Stomach (tissue), 9 donors: Measurements from ENCODE around the gene TMPRSS2. TPM values are rescaled to one million over a fixed set of nuclear protein-coding genes. Genes with fewer than 3 reads are reported as not detected.

ENCODE experiments used
- DNase-seq, 2 donors: peaks; one replicate each; pipeline versions ENCODE4 v3.0.0 to v3.0.0-alpha.2; 2013 to 2019
- H3K27ac ChIP-seq, 5 donors: fragments of 200-600 bp in 4 of 5; sonication (generic) in 4 of 5; one replicate each; pipeline ENCODE4 v1.5.1; 2013 to 2019; ENCODE audit warnings: mild to moderate bottlenecking in 1 of 5, moderate library complexity in 1 of 5
- H3K27me3 ChIP-seq, 3 donors: fragments of 200-600 bp; sonication (generic); one replicate each; pipeline ENCODE4 v1.5.1; 2017 to 2019; ENCODE audit warnings: mixed run types in 1 of 3
- H3K36me3 ChIP-seq, 4 donors: fragments of 200-600 bp; sonication (generic); 1 replicate in 3 of 4; 2 replicates in 1 of 4; pipeline ENCODE4 v1.5.1; 2016 to 2019
- H3K4me1 ChIP-seq, 4 donors: fragments of 200-600 bp; sonication (generic); one replicate each; pipeline ENCODE4 v1.5.1; 2016 to 2019
- H3K4me3 ChIP-seq, 4 donors: fragments of 200-600 bp; sonication (generic) in 3 of 4; one replicate each; pipeline ENCODE4 v1.5.1; 2016 to 2019; ENCODE audit warnings: mild to moderate bottlenecking in 1 of 4
- H3K9me3 ChIP-seq, 4 donors: fragments of 200-600 bp; sonication (generic); one replicate each; pipeline ENCODE4 v1.5.1; 2016 to 2019
- CTCF ChIP-seq, 7 experiments: fragments of 450-650 bp in 4 of 7; fragments of 200-600 bp in 3 of 7; sonication (generic) in 3 of 7; IDR thresholded peaks; one replicate each; pipeline ENCODE4 v1.5.1; 2016 to 2019; ENCODE audit warnings: antibody characterized with exemption in 7 of 7, control low read depth in 2 of 7, mild to moderate bottlenecking in 1 of 7
- EP300 ChIP-seq: sonication (generic); formaldehyde crosslinking; IDR thresholded peaks from one replicate; pipeline ENCODE4 v1.6.1; 2017; ENCODE audit warnings: antibody characterized with exemption
- POLR2A ChIP-seq, 4 donors: fragments of 450-650 bp; IDR thresholded peaks; one replicate each; pipeline ENCODE4 v1.6.1; 2016; ENCODE audit warnings: antibody characterized with exemption in 4 of 4, control low read depth in 2 of 4, mild to moderate bottlenecking in 1 of 4, moderate library complexity in 1 of 4
- POLR2AphosphoS5 ChIP-seq, 3 donors: sonication (generic); formaldehyde crosslinking; IDR thresholded peaks; one replicate each; pipeline ENCODE4 v1.6.1; 2016; ENCODE audit warnings: antibody characterized with exemption in 3 of 3
- WGBS, 5 donors: extraction: QIAGEN DNeasy Blood & Tissue Kit in 3 of 5; methylation state at CpG; one replicate each; pipeline versions ENCODE4 v1.1.5 to v1.1.7; 2013 to 2018; 5-methylcytosine and 5-hydroxymethylcytosine counted together
- intact Hi-C: fragments of 100-400 bp; cut with DNase I; formaldehyde crosslinking; loops from one replicate; pipeline ENCODE4 v1.15.1; 2023; ENCODE audit warnings: low total_unique reads
- polyA plus RNA-seq, 3 donors: library from polyadenylated mRNA; stranded (reverse); fragments of 200-250 nt; gene quantifications; one replicate each; pipeline ENCODE4 v1.2.3, GENCODE V29; 2013
- total RNA-seq, 5 donors: library from RNA; depleted of rRNA; stranded (reverse); fragments of >200 nt; gene quantifications; one replicate each; pipeline versions ENCODE4 v1.1.0 to v1.2.3, GENCODE V29; 2014 to 2016
- donor health status: healthy with polysubstance abuse.
- donor health status: Bipolar disorder and iron deficiency.
- donor health status: healthy.

The TMPRSS2 gene
- total and polyA plus RNA-seq, 8 donors: 58.2 to 554 (median 125) TPM

- DNase-seq: peak in 1 of 2 donors; percentile 74
- TF ChIP-seq EP300 (no peak), POLR2AphosphoS5 (IDR thresholded peaks at IDR 0.05) (peak in 1 of 3 donors; percentile 19), CTCF (IDR thresholded peaks at IDR 0.05) (no peak), POLR2A (IDR thresholded peaks at IDR 0.05) (no peak)
- Histone ChIP-seq H3K27me3 (peaks cover 0 to under 1% (median 0%) of the 10 kb centered on the region in 3 donors), H3K36me3 (peaks cover 26 to 69% (median 59%) of the 10 kb centered on the region in 4 donors), H3K4me3 (no peak overlapping the region), H3K27ac (peak overlapping the region; percentile 43 to 74 (median 72)), H3K9me3 (no peaks in the 10 kb centered on the region), H3K4me1 (peaks cover 11 to 82% (median 39%) of the 10 kb centered on the region in 4 donors)
- 35 to 67% (median 52%) methylated on average over 15 to 23 of the region's 23 CpGs for WGBS, 5 donors
- intact Hi-C loops: no loop called here
Observed at GRCh38 chr21:41466024-41466820, 41.7 kb downstream of the TMPRSS2 start.

GRCh38 chr21:41465176-41465781 lies 42.7 kb downstream of the TMPRSS2 start:
- intact Hi-C loops: no loop called here
- Histone ChIP-seq H3K36me3 (peaks cover 25 to 59% (median 49%) of the 10 kb centered on the region in 4 donors), H3K4me3 (no peak overlapping the region), H3K27ac (peak overlapping the region in 3 of 5 donors; percentile 5 to 72 (median 26)), H3K27me3 (no peaks in the 10 kb centered on the region), H3K9me3 (no peaks in the 10 kb centered on the region), H3K4me1 (peaks cover 9 to 77% (median 42%) of the 10 kb centered on the region in 4 donors)
- peak in 1 of 3 donors; percentile 30 for TF ChIP-seq POLR2AphosphoS5 (IDR thresholded peaks at IDR 0.05)
- no peak for TF ChIP-seq CTCF (IDR thresholded peaks at IDR 0.05)
- TF ChIP-seq POLR2A (IDR thresholded peaks at IDR 0.05): no peak
- TF ChIP-seq EP300: no peak
- DNase-seq: no peak
- 83 to 94% (median 87%) methylated on average over 4 of the region's 4 CpGs for WGBS, 5 donors

- Histone ChIP-seq H3K4me1 (peaks cover 0 to 33% (median 15%) of the 10 kb centered on the region in 4 donors), H3K9me3 (no peaks in the 10 kb centered on the region), H3K27me3 (no peaks in the 10 kb centered on the region), H3K27ac (peak overlapping the region; percentile 48 to 70 (median 68)), H3K4me3 (peak overlapping the region in 1 of 4 donors; percentile 6), H3K36me3 (peaks cover 4 to 58% (median 55%) of the 10 kb centered on the region in 4 donors)
- intact Hi-C loops: no loop called here
- WGBS, 5 donors: 16 to 28% (median 24%) methylated on average over 14 to 17 of the region's 17 CpGs
- DNase-seq: peak; percentile 84 to 91
- TF ChIP-seq POLR2A (IDR thresholded peaks at IDR 0.05) (no peak), POLR2AphosphoS5 (IDR thresholded peaks at IDR 0.05) (peak in 1 of 3 donors; percentile 59), CTCF (IDR thresholded peaks at IDR 0.05) (peak in 6 of 7 experiments; percentile 34 to 84 (median 78)), EP300 (no peak)
Observed at GRCh38 chr21:41460578-41461527, 47.1 kb downstream of the TMPRSS2 start.
